ENCODE measurements around the gene LIMS1. TPM values are rescaled to one million over a fixed set of nuclear protein-coding genes. Genes with fewer than 3 reads are reported as not detected.

LIMS1 gene
- total RNA-seq, 1 experiment from 2014 or later: 56.2 TPM

DNA sequence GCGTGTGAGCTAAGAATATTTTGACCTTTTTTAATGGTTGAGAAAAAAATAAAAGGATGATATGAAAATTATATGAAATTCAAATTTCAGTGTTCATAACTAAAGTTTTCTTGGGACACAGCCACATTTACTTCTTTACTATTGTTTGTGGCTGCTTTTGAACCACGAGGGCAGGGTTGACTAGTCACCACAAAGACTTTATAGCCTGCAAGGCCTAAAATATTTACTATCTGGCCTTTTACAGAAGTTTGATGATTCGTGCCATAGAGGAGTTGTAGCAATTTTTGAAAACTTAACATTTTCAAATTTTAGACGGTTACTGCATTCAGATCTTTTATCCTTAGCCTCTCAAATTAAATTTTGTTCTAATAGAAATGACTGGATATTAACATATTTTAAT is 69.9 kb downstream of the LIMS1 start:
- no peak overlapping the region for H3K9ac ChIP-seq (ENCODE audit: low read length)
- H3K4me2 ChIP-seq (ENCODE audit: low read length): no peak overlapping the region
- BruUV-seq (replicated peaks): no TSS peak
- no peak overlapping the region for H3K4me3 ChIP-seq (replicated peaks in 1 of 2; ENCODE audit: low read depth in 1 of 2, low read length in 2 of 2)
- intact Hi-C loops (cut with micrococcal nuclease): no loop called here
- ATAC-seq: no peak
- H3K27ac ChIP-seq (ENCODE audit: low read depth, low read length): no peak overlapping the region
- POLR2A ChIA-PET: no interaction called here
- H3K9me2 ChIP-seq (ENCODE audit: insufficient read depth): no peaks in the 10 kb centered on the region
- no peaks in the 10 kb centered on the region for H3K4me1 ChIP-seq (ENCODE audit: control insufficient read depth in 1 of 2, insufficient read depth in 2 of 2, low read length in 2 of 2)
- no peak overlapping the region for H2AFZ ChIP-seq (ENCODE audit: low read depth, low read length, poor library complexity, severe bottlenecking)
- TF ChIP-seq EGR1 (IDR thresholded peaks at IDR 0.05; ENCODE audit: low read depth) (no peak), CEBPB (IDR thresholded peaks at IDR 0.05; ENCODE audit: low read depth) (no peak), POLR2A (IDR thresholded peaks at IDR 0.05; ENCODE audit: borderline replicate concordance, extremely low read depth, insufficient read depth, insufficient read length) (no peak)
- TF ChIP-seq, protein P1, sequence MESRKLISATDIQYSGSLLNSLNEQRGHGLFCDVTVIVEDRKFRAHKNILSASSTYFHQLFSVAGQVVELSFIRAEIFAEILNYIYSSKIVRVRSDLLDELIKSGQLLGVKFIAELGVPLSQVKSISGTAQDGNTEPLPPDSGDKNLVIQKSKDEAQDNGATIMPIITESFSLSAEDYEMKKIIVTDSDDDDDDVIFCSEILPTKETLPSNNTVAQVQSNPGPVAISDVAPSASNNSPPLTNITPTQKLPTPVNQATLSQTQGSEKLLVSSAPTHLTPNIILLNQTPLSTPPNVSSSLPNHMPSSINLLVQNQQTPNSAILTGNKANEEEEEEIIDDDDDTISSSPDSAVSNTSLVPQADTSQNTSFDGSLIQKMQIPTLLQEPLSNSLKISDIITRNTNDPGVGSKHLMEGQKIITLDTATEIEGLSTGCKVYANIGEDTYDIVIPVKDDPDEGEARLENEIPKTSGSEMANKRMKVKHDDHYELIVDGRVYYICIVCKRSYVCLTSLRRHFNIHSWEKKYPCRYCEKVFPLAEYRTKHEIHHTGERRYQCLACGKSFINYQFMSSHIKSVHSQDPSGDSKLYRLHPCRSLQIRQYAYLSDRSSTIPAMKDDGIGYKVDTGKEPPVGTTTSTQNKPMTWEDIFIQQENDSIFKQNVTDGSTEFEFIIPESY (IDR thresholded peaks at IDR 0.05; ENCODE audit: extremely low read depth, insufficient replicate concordance, low read length): no peak
- H3K27me3 ChIP-seq (ENCODE audit: insufficient read depth, low read length): no peaks in the 10 kb centered on the region
- no peaks in the 10 kb centered on the region for H4K20me1 ChIP-seq (ENCODE audit: insufficient read depth)
- H3K36me3 ChIP-seq (ENCODE audit: control insufficient read depth in 1 of 2, insufficient read depth in 2 of 2, low read length in 2 of 2): no peaks in the 10 kb centered on the region
- CTCF ChIA-PET: interaction anchor here (2.1 kb wide), 1 partner anchor 32 kb away, joined by 6 read pairs; no protein-coding TSS in a partner anchor
- RAD21 ChIA-PET (ENCODE audit: low non-redundant PET in 1 of 2, low total read pairs in 2 of 2, uncharacterized antibody in 2 of 2, unreplicated experiment in 2 of 2): no interaction called here
- DNase-seq (ENCODE audit: low read depth, low spot score): no peak
- H3K9me3 ChIP-seq (ENCODE audit: control insufficient read depth in 1 of 2, insufficient read depth in 1 of 2, low read depth in 1 of 2, low read length in 2 of 2): no peaks in the 10 kb centered on the region
- H3K79me2 ChIP-seq (ENCODE audit: insufficient read depth, low read length): peaks cover 29% of the 10 kb centered on the region

DNA sequence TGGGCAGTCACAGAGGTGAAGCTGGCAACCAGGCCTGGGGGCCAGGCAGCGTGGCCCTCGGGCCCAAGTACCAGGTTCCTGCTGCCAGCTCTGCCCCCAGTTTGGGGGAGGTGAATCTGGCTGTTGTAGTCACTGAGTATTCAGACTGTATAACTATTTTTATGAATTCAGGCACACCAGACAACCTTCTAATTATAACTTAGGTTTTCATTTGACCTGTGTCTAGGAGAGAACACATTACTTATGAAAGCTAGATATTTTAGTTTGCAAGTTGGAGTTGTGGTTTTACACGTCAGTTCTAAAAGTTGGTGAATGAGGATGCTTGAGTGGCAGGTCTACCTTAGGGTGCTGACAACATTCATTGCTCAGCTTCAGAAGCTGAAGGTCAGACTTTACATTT is 71.7 kb downstream of the LIMS1 start:
- no TSS peak for BruUV-seq (replicated peaks)
- no peak overlapping the region for H3K4me3 ChIP-seq (replicated peaks in 1 of 2; ENCODE audit: low read depth in 1 of 2, low read length in 2 of 2)
- no peaks in the 10 kb centered on the region for H3K36me3 ChIP-seq (ENCODE audit: control insufficient read depth in 1 of 2, insufficient read depth in 2 of 2, low read length in 2 of 2)
- no peaks in the 10 kb centered on the region for H3K27me3 ChIP-seq (ENCODE audit: insufficient read depth, low read length)
- no peak overlapping the region for H3K4me2 ChIP-seq (ENCODE audit: low read length)
- H3K4me1 ChIP-seq (ENCODE audit: control insufficient read depth in 1 of 2, insufficient read depth in 2 of 2, low read length in 2 of 2): no peaks in the 10 kb centered on the region
- H3K9ac ChIP-seq (ENCODE audit: low read length): no peak overlapping the region
- RAD21 ChIA-PET (ENCODE audit: low non-redundant PET in 1 of 2, low total read pairs in 2 of 2, uncharacterized antibody in 2 of 2, unreplicated experiment in 2 of 2): no interaction called here
- H4K20me1 ChIP-seq (ENCODE audit: insufficient read depth): no peaks in the 10 kb centered on the region
- DNase-seq (ENCODE audit: low read depth, low spot score) (no peak), ATAC-seq (no peak)
- peaks cover 29% of the 10 kb centered on the region for H3K79me2 ChIP-seq (ENCODE audit: insufficient read depth, low read length)
- POLR2A ChIA-PET: no interaction called here
- intact Hi-C loops (cut with micrococcal nuclease): no loop called here
- H2AFZ ChIP-seq (ENCODE audit: low read depth, low read length, poor library complexity, severe bottlenecking): no peak overlapping the region
- H3K9me2 ChIP-seq (ENCODE audit: insufficient read depth): no peaks in the 10 kb centered on the region
- CTCF ChIA-PET: interaction anchor here (1.6 kb wide), 1 partner anchor 12 kb away, joined by 4 read pairs; no protein-coding TSS in a partner anchor
- H3K27ac ChIP-seq (ENCODE audit: low read depth, low read length): no peak overlapping the region
- no peaks in the 10 kb centered on the region for H3K9me3 ChIP-seq (ENCODE audit: control insufficient read depth in 1 of 2, insufficient read depth in 1 of 2, low read depth in 1 of 2, low read length in 2 of 2)
- TF ChIP-seq TCF7L2 (IDR thresholded peaks at IDR 0.05; ENCODE audit: borderline replicate concordance, extremely low read depth, insufficient read depth, insufficient read length) (no peak), CBX3 (IDR thresholded peaks at IDR 0.05; ENCODE audit: low read depth) (no peak), JUND (IDR thresholded peaks at IDR 0.05) (no peak), EZH2phosphoT487 (IDR thresholded peaks at IDR 0.05; ENCODE audit: borderline replicate concordance) (no peak), CEBPB (IDR thresholded peaks at IDR 0.05; ENCODE audit: low read depth) (no peak), SP1 (IDR thresholded peaks at IDR 0.05; ENCODE audit: low read depth) (no peak), ZFX (IDR thresholded peaks at IDR 0.05) (no peak), RAD21 (IDR thresholded peaks at IDR 0.05; ENCODE audit: low read depth) (no peak), ELF1 (IDR thresholded peaks at IDR 0.05; ENCODE audit: borderline replicate concordance, low read depth) (no peak), FOSL1 (IDR thresholded peaks at IDR 0.05; ENCODE audit: low read depth) (no peak), SIN3A (IDR thresholded peaks at IDR 0.05; ENCODE audit: low read depth) (no peak), SRF (IDR thresholded peaks at IDR 0.05; ENCODE audit: low read depth) (no peak)
- TF ChIP-seq, protein P2, sequence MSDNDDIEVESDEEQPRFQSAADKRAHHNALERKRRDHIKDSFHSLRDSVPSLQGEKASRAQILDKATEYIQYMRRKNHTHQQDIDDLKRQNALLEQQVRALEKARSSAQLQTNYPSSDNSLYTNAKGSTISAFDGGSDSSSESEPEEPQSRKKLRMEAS (IDR thresholded peaks at IDR 0.05): no peak
- TF ChIP-seq, protein P3, sequence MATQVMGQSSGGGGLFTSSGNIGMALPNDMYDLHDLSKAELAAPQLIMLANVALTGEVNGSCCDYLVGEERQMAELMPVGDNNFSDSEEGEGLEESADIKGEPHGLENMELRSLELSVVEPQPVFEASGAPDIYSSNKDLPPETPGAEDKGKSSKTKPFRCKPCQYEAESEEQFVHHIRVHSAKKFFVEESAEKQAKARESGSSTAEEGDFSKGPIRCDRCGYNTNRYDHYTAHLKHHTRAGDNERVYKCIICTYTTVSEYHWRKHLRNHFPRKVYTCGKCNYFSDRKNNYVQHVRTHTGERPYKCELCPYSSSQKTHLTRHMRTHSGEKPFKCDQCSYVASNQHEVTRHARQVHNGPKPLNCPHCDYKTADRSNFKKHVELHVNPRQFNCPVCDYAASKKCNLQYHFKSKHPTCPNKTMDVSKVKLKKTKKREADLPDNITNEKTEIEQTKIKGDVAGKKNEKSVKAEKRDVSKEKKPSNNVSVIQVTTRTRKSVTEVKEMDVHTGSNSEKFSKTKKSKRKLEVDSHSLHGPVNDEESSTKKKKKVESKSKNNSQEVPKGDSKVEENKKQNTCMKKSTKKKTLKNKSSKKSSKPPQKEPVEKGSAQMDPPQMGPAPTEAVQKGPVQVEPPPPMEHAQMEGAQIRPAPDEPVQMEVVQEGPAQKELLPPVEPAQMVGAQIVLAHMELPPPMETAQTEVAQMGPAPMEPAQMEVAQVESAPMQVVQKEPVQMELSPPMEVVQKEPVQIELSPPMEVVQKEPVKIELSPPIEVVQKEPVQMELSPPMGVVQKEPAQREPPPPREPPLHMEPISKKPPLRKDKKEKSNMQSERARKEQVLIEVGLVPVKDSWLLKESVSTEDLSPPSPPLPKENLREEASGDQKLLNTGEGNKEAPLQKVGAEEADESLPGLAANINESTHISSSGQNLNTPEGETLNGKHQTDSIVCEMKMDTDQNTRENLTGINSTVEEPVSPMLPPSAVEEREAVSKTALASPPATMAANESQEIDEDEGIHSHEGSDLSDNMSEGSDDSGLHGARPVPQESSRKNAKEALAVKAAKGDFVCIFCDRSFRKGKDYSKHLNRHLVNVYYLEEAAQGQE (IDR thresholded peaks at IDR 0.05; ENCODE audit: low read depth): no peak
- TF ChIP-seq, protein P4, sequence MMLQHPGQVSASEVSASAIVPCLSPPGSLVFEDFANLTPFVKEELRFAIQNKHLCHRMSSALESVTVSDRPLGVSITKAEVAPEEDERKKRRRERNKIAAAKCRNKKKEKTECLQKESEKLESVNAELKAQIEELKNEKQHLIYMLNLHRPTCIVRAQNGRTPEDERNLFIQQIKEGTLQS (IDR thresholded peaks at IDR 0.05): no peak
